Measurements from ENCODE around the gene MARK1. TPM values are rescaled to one million over a fixed set of nuclear protein-coding genes. Genes with fewer than 3 reads are reported as not detected.

The MARK1 gene
- total and polyA plus RNA-seq, 10 of the 15 experiments (the other 5 are each of a cell fraction or from before 2014, with no cell fraction given): 0.02 to 0.67 (median 0.12) TPM; not detected in 6

DNA sequence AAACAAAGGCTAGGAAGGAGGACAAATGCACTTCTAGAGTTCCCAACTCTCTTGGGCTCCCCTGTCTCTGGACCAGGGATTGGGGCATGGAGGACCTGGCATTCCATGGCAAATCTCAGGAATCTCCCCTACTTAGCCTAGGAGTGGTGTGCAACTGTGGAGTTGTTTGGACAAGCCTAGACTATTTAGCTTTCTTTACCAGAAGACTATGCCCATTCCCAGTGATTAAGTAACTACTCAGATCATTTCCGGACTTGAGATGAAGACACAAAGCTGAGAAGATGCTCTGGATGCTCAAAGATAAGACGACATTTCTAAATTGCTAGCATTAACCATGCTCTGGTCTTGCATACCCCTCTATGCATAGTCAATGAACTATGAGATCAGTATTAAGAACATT is 13.7 kb upstream of the MARK1 start:
- TF ChIP-seq SRF (IDR thresholded peaks at IDR 0.05; ENCODE audit: low read depth in 2 of 2, low read length in 2 of 2): no peak
- TF ChIP-seq HDAC2 (IDR thresholded peaks at IDR 0.05): no peak
- TF ChIP-seq MEF2B (IDR thresholded peaks at IDR 0.05; ENCODE audit: partially characterized antibody, poor library complexity, severe bottlenecking): no peak
- TF ChIP-seq BCL11A (IDR thresholded peaks at IDR 0.05; ENCODE audit: low read depth, low read length): no peak
- TF ChIP-seq, protein P1, sequence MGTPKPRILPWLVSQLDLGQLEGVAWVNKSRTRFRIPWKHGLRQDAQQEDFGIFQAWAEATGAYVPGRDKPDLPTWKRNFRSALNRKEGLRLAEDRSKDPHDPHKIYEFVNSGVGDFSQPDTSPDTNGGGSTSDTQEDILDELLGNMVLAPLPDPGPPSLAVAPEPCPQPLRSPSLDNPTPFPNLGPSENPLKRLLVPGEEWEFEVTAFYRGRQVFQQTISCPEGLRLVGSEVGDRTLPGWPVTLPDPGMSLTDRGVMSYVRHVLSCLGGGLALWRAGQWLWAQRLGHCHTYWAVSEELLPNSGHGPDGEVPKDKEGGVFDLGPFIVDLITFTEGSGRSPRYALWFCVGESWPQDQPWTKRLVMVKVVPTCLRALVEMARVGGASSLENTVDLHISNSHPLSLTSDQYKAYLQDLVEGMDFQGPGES (IDR thresholded peaks at IDR 0.05): no peak
- TF ChIP-seq ZNF207 (IDR thresholded peaks at IDR 0.05; ENCODE audit: borderline replicate concordance): no peak
- no peak for TF ChIP-seq PAX8 (IDR thresholded peaks at IDR 0.05)
- TF ChIP-seq WRNIP1 (IDR thresholded peaks at IDR 0.05; ENCODE audit: borderline replicate concordance, low read depth, low read length): no peak
- TF ChIP-seq IRF4 (IDR thresholded peaks at IDR 0.05; ENCODE audit: low read depth, low read length): no peak
- TF ChIP-seq NFXL1 (IDR thresholded peaks at IDR 0.05; ENCODE audit: borderline replicate concordance): no peak
- TF ChIP-seq SIN3A (IDR thresholded peaks at IDR 0.05; ENCODE audit: low read depth, low read length): no peak
- TF ChIP-seq JUND (IDR thresholded peaks at IDR 0.05; ENCODE audit: low read depth, low read length): no peak
- TF ChIP-seq, protein P2, sequence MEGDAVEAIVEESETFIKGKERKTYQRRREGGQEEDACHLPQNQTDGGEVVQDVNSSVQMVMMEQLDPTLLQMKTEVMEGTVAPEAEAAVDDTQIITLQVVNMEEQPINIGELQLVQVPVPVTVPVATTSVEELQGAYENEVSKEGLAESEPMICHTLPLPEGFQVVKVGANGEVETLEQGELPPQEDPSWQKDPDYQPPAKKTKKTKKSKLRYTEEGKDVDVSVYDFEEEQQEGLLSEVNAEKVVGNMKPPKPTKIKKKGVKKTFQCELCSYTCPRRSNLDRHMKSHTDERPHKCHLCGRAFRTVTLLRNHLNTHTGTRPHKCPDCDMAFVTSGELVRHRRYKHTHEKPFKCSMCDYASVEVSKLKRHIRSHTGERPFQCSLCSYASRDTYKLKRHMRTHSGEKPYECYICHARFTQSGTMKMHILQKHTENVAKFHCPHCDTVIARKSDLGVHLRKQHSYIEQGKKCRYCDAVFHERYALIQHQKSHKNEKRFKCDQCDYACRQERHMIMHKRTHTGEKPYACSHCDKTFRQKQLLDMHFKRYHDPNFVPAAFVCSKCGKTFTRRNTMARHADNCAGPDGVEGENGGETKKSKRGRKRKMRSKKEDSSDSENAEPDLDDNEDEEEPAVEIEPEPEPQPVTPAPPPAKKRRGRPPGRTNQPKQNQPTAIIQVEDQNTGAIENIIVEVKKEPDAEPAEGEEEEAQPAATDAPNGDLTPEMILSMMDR (IDR thresholded peaks at IDR 0.05 in 2 of 3, conservative IDR thresholded peaks at IDR 0.05 in 1 of 3; ENCODE audit: control insufficient read depth in 2 of 3, extremely low read depth in 1 of 3, insufficient read depth in 1 of 3, low read depth in 3 of 3, low read length in 3 of 3): no peak
- TF ChIP-seq, protein P3, sequence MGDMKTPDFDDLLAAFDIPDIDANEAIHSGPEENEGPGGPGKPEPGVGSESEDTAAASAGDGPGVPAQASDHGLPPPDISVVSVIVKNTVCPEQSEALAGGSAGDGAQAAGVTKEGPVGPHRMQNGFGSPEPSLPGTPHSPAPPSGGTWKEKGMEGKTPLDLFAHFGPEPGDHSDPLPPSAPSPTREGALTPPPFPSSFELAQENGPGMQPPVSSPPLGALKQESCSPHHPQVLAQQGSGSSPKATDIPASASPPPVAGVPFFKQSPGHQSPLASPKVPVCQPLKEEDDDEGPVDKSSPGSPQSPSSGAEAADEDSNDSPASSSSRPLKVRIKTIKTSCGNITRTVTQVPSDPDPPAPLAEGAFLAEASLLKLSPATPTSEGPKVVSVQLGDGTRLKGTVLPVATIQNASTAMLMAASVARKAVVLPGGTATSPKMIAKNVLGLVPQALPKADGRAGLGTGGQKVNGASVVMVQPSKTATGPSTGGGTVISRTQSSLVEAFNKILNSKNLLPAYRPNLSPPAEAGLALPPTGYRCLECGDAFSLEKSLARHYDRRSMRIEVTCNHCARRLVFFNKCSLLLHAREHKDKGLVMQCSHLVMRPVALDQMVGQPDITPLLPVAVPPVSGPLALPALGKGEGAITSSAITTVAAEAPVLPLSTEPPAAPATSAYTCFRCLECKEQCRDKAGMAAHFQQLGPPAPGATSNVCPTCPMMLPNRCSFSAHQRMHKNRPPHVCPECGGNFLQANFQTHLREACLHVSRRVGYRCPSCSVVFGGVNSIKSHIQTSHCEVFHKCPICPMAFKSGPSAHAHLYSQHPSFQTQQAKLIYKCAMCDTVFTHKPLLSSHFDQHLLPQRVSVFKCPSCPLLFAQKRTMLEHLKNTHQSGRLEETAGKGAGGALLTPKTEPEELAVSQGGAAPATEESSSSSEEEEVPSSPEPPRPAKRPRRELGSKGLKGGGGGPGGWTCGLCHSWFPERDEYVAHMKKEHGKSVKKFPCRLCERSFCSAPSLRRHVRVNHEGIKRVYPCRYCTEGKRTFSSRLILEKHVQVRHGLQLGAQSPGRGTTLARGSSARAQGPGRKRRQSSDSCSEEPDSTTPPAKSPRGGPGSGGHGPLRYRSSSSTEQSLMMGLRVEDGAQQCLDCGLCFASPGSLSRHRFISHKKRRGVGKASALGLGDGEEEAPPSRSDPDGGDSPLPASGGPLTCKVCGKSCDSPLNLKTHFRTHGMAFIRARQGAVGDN (IDR thresholded peaks at IDR 0.05): no peak
- TF ChIP-seq FOS (IDR thresholded peaks at IDR 0.05; ENCODE audit: borderline replicate concordance, extremely low read depth, insufficient read length): no peak
- no peak overlapping the region for H3K4me2 ChIP-seq (ENCODE audit: control insufficient read depth, insufficient read depth)
- intact Hi-C loops (cut with micrococcal nuclease; ENCODE audit: unreplicated experiment): no loop called here
- H3K79me2 ChIP-seq (ENCODE audit: control insufficient read depth, insufficient read depth, low read length): no peaks in the 10 kb centered on the region
- no peaks in the 10 kb centered on the region for H4K20me1 ChIP-seq (ENCODE audit: control insufficient read depth, insufficient read depth)
- FAIRE-seq: no peak
- ChIA-PET RAD21 (ENCODE audit: unreplicated experiment) (no interaction called here), POLR2A (no interaction called here), SMC1A (ENCODE audit: uncharacterized antibody, unreplicated experiment) (interaction anchor here (0.6 kb wide), 1 partner anchor 342 kb away, joined by 3 read pairs; no protein-coding TSS in a partner anchor), CTCF (interaction anchor here (1.2 to 1.6 kb wide), 2 partner anchors 8 to 22 kb away, joined by 4 read pairs; no protein-coding TSS in a partner anchor)
- H3K27ac ChIP-seq (ENCODE audit: control insufficient read depth, insufficient read depth): no peak overlapping the region
- 26% methylated on average over 2 of the region's 2 CpGs for WGBS (ENCODE audit: insufficient coverage, insufficient replicate concordance, low lambda C conversion rate, missing lambda C conversion rate)
- no peaks in the 10 kb centered on the region for H3K4me1 ChIP-seq (ENCODE audit: control insufficient read depth, insufficient read depth, low read length)
- no TSS peak for BruUV-seq (replicated peaks)
- no peaks in the 10 kb centered on the region for H3K9me3 ChIP-seq (replicated peaks; ENCODE audit: control insufficient read depth, insufficient read depth, low read length)
- in situ Hi-C loops (cut with MboI): no loop called here
- no peak overlapping the region for H3K4me3 ChIP-seq
- H3K27me3 ChIP-seq (replicated peaks in 1 of 2; ENCODE audit: control insufficient read depth in 2 of 2, insufficient read depth in 2 of 2, low read length in 1 of 2): no peaks in the 10 kb centered on the region
- no peak for ATAC-seq
- DNase-seq (ENCODE audit: low read depth, low spot score): no peak
- H2AFZ ChIP-seq (ENCODE audit: control insufficient read depth, low read depth, low read length): no peak overlapping the region
- no peaks in the 10 kb centered on the region for H3K36me3 ChIP-seq (ENCODE audit: control insufficient read depth in 2 of 2, insufficient read depth in 2 of 2, low read length in 1 of 2)
- no peak overlapping the region for H3K9ac ChIP-seq (ENCODE audit: control insufficient read depth, insufficient read depth, low read length)

All from GM12878 (cell line).